Activated CD4-positive, alpha-beta T cell treated with anti-CD3 and anti-CD28 coated beads for 24 hours (primary cell): ENCODE results near the gene CLCN4.

ENCODE experiments used
- DNase-seq, 2 donors: peaks; one replicate each; pipeline ENCODE4 v3.0.0-alpha.2; 2020; ENCODE audit warnings: low read depth in 2 of 2

Gene CLCN4

GRCh38 chrX:10197279-10198210 lies 40.8 kb downstream of the CLCN4 start:
- no peak for DNase-seq

GRCh38 chrX:10198254-10198653 lies 41.5 kb downstream of the CLCN4 start:
- no peak for DNase-seq

GRCh38 chrX:10199212-10199611 lies 42.4 kb downstream of the CLCN4 start:
- no peak for DNase-seq

GRCh38 chrX:10203617-10204016 lies 46.8 kb downstream of the CLCN4 start:
- no peak for DNase-seq

GRCh38 chrX:10206317-10206716 lies 49.5 kb downstream of the CLCN4 start:
- no peak for DNase-seq

GRCh38 chrX:10208281-10208856 lies 51.6 kb downstream of the CLCN4 start:
- no peak for DNase-seq

GRCh38 chrX:10208953-10209352 lies 52.2 kb downstream of the CLCN4 start:
- no peak for DNase-seq

- DNase-seq, result no peak
Observed at GRCh38 chrX:10212395-10212794, 55.6 kb downstream of the CLCN4 start.

- DNase-seq, result no peak
Observed at GRCh38 chrX:10213716-10214115, 56.9 kb downstream of the CLCN4 start.

- DNase-seq, result no peak
Observed at GRCh38 chrX:10216208-10216607, 59.4 kb downstream of the CLCN4 start.

- no peak for DNase-seq
Observed at GRCh38 chrX:10217198-10217597, 60.4 kb downstream of the CLCN4 start.

- no peak for DNase-seq
Observed at GRCh38 chrX:10221651-10222050, 64.9 kb downstream of the CLCN4 start.

GRCh38 chrX:10223276-10223675 lies 66.5 kb downstream of the CLCN4 start:
- DNase-seq, result no peak

GRCh38 chrX:10223781-10224180 lies 67.0 kb downstream of the CLCN4 start:
- DNase-seq, result no peak

- no peak for DNase-seq
Observed at GRCh38 chrX:10230222-10230621, 73.4 kb downstream of the CLCN4 start.

GRCh38 chrX:10231461-10231860 lies 74.7 kb downstream of the CLCN4 start:
- DNase-seq, result no peak

GRCh38 chrX:10233173-10233572 lies 76.4 kb downstream of the CLCN4 start:
- no peak for DNase-seq

- DNase-seq, result no peak
Observed at GRCh38 chrX:10233696-10234095, 76.9 kb downstream of the CLCN4 start.

GRCh38 chrX:10235851-10236250 lies 79.1 kb downstream of the CLCN4 start:
- DNase-seq, result no peak

- DNase-seq, result no peak
Observed at GRCh38 chrX:10237241-10237640, 80.5 kb downstream of the CLCN4 start.

- DNase-seq, result no peak
Observed at GRCh38 chrX:10239611-10240064, 82.9 kb downstream of the CLCN4 start.

GRCh38 chrX:10240918-10241317 lies 84.1 kb downstream of the CLCN4 start:
- no peak for DNase-seq

- DNase-seq, result no peak
Observed at GRCh38 chrX:10242026-10242425, 85.3 kb downstream of the CLCN4 start.
